HG02938 (cell line): Measurements from ENCODE around the gene GSTCD.
"Not testable (repeated sequence)": the region's sequence is repeated elsewhere in the genome, so short reads cannot be mapped to it uniquely, and the experiment has no call there.

Source experiments
- ATAC-seq: cut with Tn5 transposase; IDR thresholded peaks from one replicate; pipeline ENCODE4 v1.9.1; 2021; ENCODE audit warnings: mild to moderate bottlenecking, moderate library complexity; ENCODE audit not compliant: unreplicated experiment

The GSTCD gene

GRCh38 chr4:105715692-105716278, 7.2 kb downstream of the GSTCD start:
- no peak for ATAC-seq

GRCh38 chr4:105719204-105719603, 10.6 kb downstream of the GSTCD start:
- no peak for ATAC-seq

- ATAC-seq, result no peak
These were observed 17.0 kb downstream of the GSTCD start for GRCh38 chr4:105725623-105726022.

GRCh38 chr4:105729895-105730294, 21.3 kb downstream of the GSTCD start:
- ATAC-seq, result not testable (repeated sequence)

GRCh38 chr4:105735217-105735616, 26.6 kb downstream of the GSTCD start:
- ATAC-seq, result not testable (repeated sequence)

GRCh38 chr4:105741548-105741947, 33.0 kb downstream of the GSTCD start:
- ATAC-seq, result no peak

GRCh38 chr4:105748222-105748621, 39.6 kb downstream of the GSTCD start:
- ATAC-seq, result no peak

GRCh38 chr4:105751718-105752299, 43.2 kb downstream of the GSTCD start:
- no peak for ATAC-seq

- no peak for ATAC-seq
These were observed 44.8 kb downstream of the GSTCD start for GRCh38 chr4:105753361-105753760.

- ATAC-seq, result no peak
These were observed 46.8 kb downstream of the GSTCD start for GRCh38 chr4:105755375-105755774.

- ATAC-seq, result peak; percentile 49
These were observed 50.4 kb downstream of the GSTCD start for GRCh38 chr4:105758958-105759357.

GRCh38 chr4:105765690-105766407, 57.3 kb downstream of the GSTCD start:
- no peak for ATAC-seq

- ATAC-seq, result no peak
These were observed 59.0 kb downstream of the GSTCD start for GRCh38 chr4:105767579-105767978.

- not testable (repeated sequence) for ATAC-seq
These were observed 61.9 kb downstream of the GSTCD start for GRCh38 chr4:105770524-105770923.

GRCh38 chr4:105772065-105772464, 63.5 kb downstream of the GSTCD start:
- ATAC-seq, result not testable (repeated sequence)

- ATAC-seq, result not testable (repeated sequence)
These were observed 67.3 kb downstream of the GSTCD start for GRCh38 chr4:105775760-105776415.

- ATAC-seq, result no peak
These were observed 71.6 kb downstream of the GSTCD start for GRCh38 chr4:105780176-105780575.

GRCh38 chr4:105784761-105785160, 76.2 kb downstream of the GSTCD start:
- no peak for ATAC-seq

- no peak for ATAC-seq
These were observed 77.2 kb downstream of the GSTCD start for GRCh38 chr4:105785792-105786191.

GRCh38 chr4:105786748-105787147, 78.2 kb downstream of the GSTCD start:
- no peak for ATAC-seq

- no peak for ATAC-seq
These were observed 88.6 kb downstream of the GSTCD start for GRCh38 chr4:105797225-105797624.
